Natural killer cell (primary cell): ENCODE measurements around the gene NUDCD3. TPM values are rescaled to one million over a fixed set of nuclear protein-coding genes. Genes with fewer than 3 reads are reported as not detected.
A peak's percentile ranks its signal among the peaks of the same experiment; 100 is the strongest.

Experiments
- ATAC-seq, 3 donors: fragments of 150-1000 bp in 2 of 3; fragments of 200-7000 bp in 1 of 3; cut with Tn5 transposase; 1 replicate in 1 of 3; 2 replicates in 2 of 3; pipeline ENCODE4 v1.10.0; 2021; ENCODE audit warnings: mild to moderate bottlenecking in 2 of 3, moderate library complexity in 2 of 3
- DNase-seq, 2 donors: peaks; one replicate each; pipeline versions ENCODE4 v3.0.0 to v3.0.0-alpha.2; 2013 to 2021; ENCODE audit warnings: mixed read lengths in 1 of 2
- H3K27ac ChIP-seq: one replicate; pipeline ENCODE4 v1.5.1; 2013; ENCODE audit warnings: mild to moderate bottlenecking, low read length
- H3K27me3 ChIP-seq: one replicate; pipeline ENCODE4 v1.6.1; 2013; ENCODE audit warnings: low read length; ENCODE audit not compliant: control insufficient read depth, insufficient read depth
- H3K36me3 ChIP-seq: one replicate; pipeline ENCODE4 v1.6.1; 2013; ENCODE audit warnings: low read length; ENCODE audit not compliant: control insufficient read depth, insufficient read depth
- H3K4me1 ChIP-seq: one replicate; pipeline ENCODE4 v1.6.1; 2013; ENCODE audit warnings: low read length; ENCODE audit not compliant: control insufficient read depth, insufficient read depth
- H3K4me3 ChIP-seq: one replicate; pipeline ENCODE4 v1.5.1; 2013; ENCODE audit warnings: low read length
- H3K9me3 ChIP-seq: one replicate; pipeline ENCODE4 v1.6.1; 2013; ENCODE audit warnings: low read length; ENCODE audit not compliant: control insufficient read depth, insufficient read depth
- H3K27ac Mint-ChIP-seq, 2 donors: one replicate each; pipeline ENCODE4 v1.8.0; 2022; ENCODE audit warnings: mild to moderate bottlenecking in 2 of 2, mixed read lengths in 2 of 2, moderate library complexity in 1 of 2
- H3K27me3 Mint-ChIP-seq, 2 donors: one replicate each; pipeline ENCODE4 v1.8.0; 2022; ENCODE audit warnings: low read depth in 2 of 2, mixed read lengths in 2 of 2
- H3K36me3 Mint-ChIP-seq: one replicate; pipeline ENCODE4 v1.8.0; 2022; ENCODE audit warnings: mixed read lengths
- H3K4me1 Mint-ChIP-seq, 2 donors: one replicate each; pipeline ENCODE4 v1.8.0; 2022; ENCODE audit warnings: mixed read lengths in 2 of 2
- H3K4me3 Mint-ChIP-seq: one replicate; pipeline ENCODE4 v1.8.0; 2022; ENCODE audit warnings: mild to moderate bottlenecking, moderate library complexity, mixed read lengths
- H3K9me3 Mint-ChIP-seq, 2 donors: one replicate each; pipeline ENCODE4 v1.8.0; 2022; ENCODE audit warnings: mixed read lengths in 2 of 2
- CTCF ChIP-seq: fragments of 200-600 bp; IDR thresholded peaks from one replicate; pipeline ENCODE4 v1.8.0; 2022; ENCODE audit warnings: antibody characterized with exemption
- WGBS: methylation state at CpG from one replicate; pipeline ENCODE4 v1.1.7; 2013; ENCODE audit warnings: missing lambda C conversion rate; ENCODE audit not compliant: insufficient coverage; 5-methylcytosine and 5-hydroxymethylcytosine counted together
- intact Hi-C: fragments of 100-400 bp; cut with micrococcal nuclease; formaldehyde crosslinking; loops from one replicate; pipeline ENCODE4 v1.14.2; 2022
- total RNA-seq, 4 donors: library from RNA; stranded (reverse); fragments of 120-200 nt in 1 of 4; gene quantifications; one replicate each; pipeline versions ENCODE4 v1.2.3 to v1.2.4, GENCODE V29; 2013 to 2022

NUDCD3 gene
- total RNA-seq, 3 donors from 2014 or later (not counting 1 experiment from before 2014, with no cell fraction given), result 50.1 to 79.9 (median 68.7) TPM

- Histone ChIP-seq H3K36me3 (peaks cover 5% of the 10 kb centered on the region), H3K27me3 (no peaks in the 10 kb centered on the region), H3K4me1 (no peaks in the 10 kb centered on the region), H3K4me3 (no peak overlapping the region), H3K27ac (no peak overlapping the region), H3K9me3 (no peaks in the 10 kb centered on the region)
- DNase-seq, result no peak
- 94% methylated on average over 3 of the region's 3 CpGs for WGBS
- ATAC-seq, result no peak
- Mint-ChIP-seq H3K4me3 (no peak overlapping the region), H3K27me3 (no peaks in the 10 kb centered on the region), H3K9me3 (no peaks in the 10 kb centered on the region), H3K27ac (no peak overlapping the region), H3K36me3 (no peaks in the 10 kb centered on the region), H3K4me1 (peaks cover 32 to 54% of the 10 kb centered on the region in 2 donors)
- intact Hi-C loops, result no loop called here
- TF ChIP-seq CTCF, result no peak
Measured at GRCh38 chr7:44441079-44441478, 49.4 kb downstream of the NUDCD3 start.

- Histone ChIP-seq H3K4me3 (no peak overlapping the region), H3K4me1 (no peaks in the 10 kb centered on the region), H3K27me3 (no peaks in the 10 kb centered on the region), H3K27ac (no peak overlapping the region), H3K9me3 (no peaks in the 10 kb centered on the region), H3K36me3 (peaks cover 5% of the 10 kb centered on the region)
- H3K27ac Mint-ChIP-seq, result no peak overlapping the region
- no peak overlapping the region for H3K4me3 Mint-ChIP-seq
- no peaks in the 10 kb centered on the region for H3K27me3 Mint-ChIP-seq
- DNase-seq (no peak), ATAC-seq (no peak)
- no peak for TF ChIP-seq CTCF
- H3K36me3 Mint-ChIP-seq, result no peaks in the 10 kb centered on the region
- peaks cover 27 to 54% of the 10 kb centered on the region in 2 donors for H3K4me1 Mint-ChIP-seq
- intact Hi-C loops, result no loop called here
- H3K9me3 Mint-ChIP-seq, result no peaks in the 10 kb centered on the region
Measured at GRCh38 chr7:44440577-44441078, 49.8 kb downstream of the NUDCD3 start.

- Histone ChIP-seq H3K27ac (no peak overlapping the region), H3K4me3 (no peak overlapping the region), H3K9me3 (no peaks in the 10 kb centered on the region), H3K36me3 (peaks cover 4% of the 10 kb centered on the region), H3K27me3 (no peaks in the 10 kb centered on the region), H3K4me1 (no peaks in the 10 kb centered on the region)
- intact Hi-C loops, result no loop called here
- DNase-seq, result no peak
- H3K27ac Mint-ChIP-seq, result no peak overlapping the region
- no peak for TF ChIP-seq CTCF
- 84% methylated on average over 3 of the region's 3 CpGs for WGBS
- no peak for ATAC-seq
- H3K27me3 Mint-ChIP-seq, result no peaks in the 10 kb centered on the region
- H3K4me3 Mint-ChIP-seq, result no peak overlapping the region
- H3K36me3 Mint-ChIP-seq, result no peaks in the 10 kb centered on the region
- peaks cover 23 to 47% of the 10 kb centered on the region in 2 donors for H3K4me1 Mint-ChIP-seq
- no peaks in the 10 kb centered on the region for H3K9me3 Mint-ChIP-seq
Measured at GRCh38 chr7:44439926-44440325, 50.5 kb downstream of the NUDCD3 start.

GRCh38 chr7:44438816-44439215, 51.6 kb downstream of the NUDCD3 start:
- ATAC-seq, result no peak
- peak overlapping the region in 1 of 2 donors; percentile 11 for H3K27ac Mint-ChIP-seq
- no peaks in the 10 kb centered on the region for H3K9me3 Mint-ChIP-seq
- peaks cover 31 to 47% of the 10 kb centered on the region in 2 donors for H3K4me1 Mint-ChIP-seq
- Histone ChIP-seq H3K27me3 (no peaks in the 10 kb centered on the region), H3K36me3 (peaks cover 3% of the 10 kb centered on the region), H3K9me3 (no peaks in the 10 kb centered on the region), H3K4me3 (no peak overlapping the region), H3K27ac (no peak overlapping the region), H3K4me1 (no peaks in the 10 kb centered on the region)
- H3K4me3 Mint-ChIP-seq, result no peak overlapping the region
- intact Hi-C loops, result no loop called here
- TF ChIP-seq CTCF, result no peak
- no peaks in the 10 kb centered on the region for H3K27me3 Mint-ChIP-seq
- H3K36me3 Mint-ChIP-seq, result no peaks in the 10 kb centered on the region
- WGBS, result 95% methylated on average over 4 of the region's 4 CpGs
- DNase-seq, result no peak
